D721Med (cell line): ENCODE data around the gene COBL.

ENCODE experiments used
- DNase-seq: peaks from one replicate; pipeline ENCODE4 v3.0.0; 2011; ENCODE audit warnings: low spot score; ENCODE audit not compliant: insufficient read length
- FAIRE-seq: peaks from 2 replicates; lab custom pipeline; 2011; peaks lifted over from hg19 to GRCh38; lab: Jason Lieb, UNC
- TF ChIP-seq, protein P1 (sequence below): IDR thresholded peaks from 2 replicates; pipeline ENCODE4 v1.5.1; 2012; ENCODE audit warnings: mild to moderate bottlenecking, control low read depth; ENCODE audit not compliant: insufficient read depth; ENCODE audit errors: missing control alignments

COBL gene

DNA sequence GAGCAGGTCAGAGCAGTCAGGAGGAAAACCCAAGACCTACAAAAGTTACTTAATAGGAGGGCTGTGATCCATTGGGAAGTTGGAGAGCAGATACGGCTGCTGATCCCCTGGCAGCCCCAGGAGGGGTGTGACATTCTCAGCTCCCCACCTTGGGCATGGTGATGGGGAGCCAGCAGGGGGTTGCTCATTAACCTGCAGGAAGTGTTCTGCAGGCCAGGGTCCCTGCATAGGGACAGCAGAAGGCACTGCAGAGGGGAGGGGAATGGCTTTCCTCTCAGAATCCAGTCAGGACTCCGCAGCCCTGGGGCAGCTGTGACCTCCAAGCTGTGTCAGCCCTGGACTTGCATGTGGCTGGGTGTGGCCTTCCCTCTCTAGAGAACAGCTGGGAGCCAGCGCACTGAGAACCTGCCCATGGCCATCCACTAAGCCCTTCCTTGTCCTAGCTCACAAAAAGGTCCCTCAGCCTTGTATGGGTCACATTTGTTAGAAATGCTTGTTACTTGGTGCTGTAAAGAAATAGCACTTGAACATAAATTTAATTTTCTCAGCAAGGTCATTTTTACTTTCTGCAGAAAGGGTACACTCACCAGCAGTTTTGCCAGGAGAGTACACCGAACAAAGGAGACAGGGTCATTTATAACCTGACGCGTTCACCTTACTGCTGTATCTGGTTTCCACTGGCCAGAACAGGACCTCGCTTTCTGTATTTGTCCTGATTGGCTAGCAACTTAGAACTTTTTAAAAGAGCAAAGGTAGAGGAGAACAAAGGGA, 169.6 kb downstream of the COBL start:
- no peak for FAIRE-seq
- no peak for DNase-seq
- TF ChIP-seq, protein P1, sequence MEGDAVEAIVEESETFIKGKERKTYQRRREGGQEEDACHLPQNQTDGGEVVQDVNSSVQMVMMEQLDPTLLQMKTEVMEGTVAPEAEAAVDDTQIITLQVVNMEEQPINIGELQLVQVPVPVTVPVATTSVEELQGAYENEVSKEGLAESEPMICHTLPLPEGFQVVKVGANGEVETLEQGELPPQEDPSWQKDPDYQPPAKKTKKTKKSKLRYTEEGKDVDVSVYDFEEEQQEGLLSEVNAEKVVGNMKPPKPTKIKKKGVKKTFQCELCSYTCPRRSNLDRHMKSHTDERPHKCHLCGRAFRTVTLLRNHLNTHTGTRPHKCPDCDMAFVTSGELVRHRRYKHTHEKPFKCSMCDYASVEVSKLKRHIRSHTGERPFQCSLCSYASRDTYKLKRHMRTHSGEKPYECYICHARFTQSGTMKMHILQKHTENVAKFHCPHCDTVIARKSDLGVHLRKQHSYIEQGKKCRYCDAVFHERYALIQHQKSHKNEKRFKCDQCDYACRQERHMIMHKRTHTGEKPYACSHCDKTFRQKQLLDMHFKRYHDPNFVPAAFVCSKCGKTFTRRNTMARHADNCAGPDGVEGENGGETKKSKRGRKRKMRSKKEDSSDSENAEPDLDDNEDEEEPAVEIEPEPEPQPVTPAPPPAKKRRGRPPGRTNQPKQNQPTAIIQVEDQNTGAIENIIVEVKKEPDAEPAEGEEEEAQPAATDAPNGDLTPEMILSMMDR, result no peak

- DNase-seq, result no peak
- FAIRE-seq, result no peak
- TF ChIP-seq, protein P1, result no peak
These were observed 172.4 kb downstream of the COBL start for GRCh38 chr7:51144178-51144577.

DNA sequence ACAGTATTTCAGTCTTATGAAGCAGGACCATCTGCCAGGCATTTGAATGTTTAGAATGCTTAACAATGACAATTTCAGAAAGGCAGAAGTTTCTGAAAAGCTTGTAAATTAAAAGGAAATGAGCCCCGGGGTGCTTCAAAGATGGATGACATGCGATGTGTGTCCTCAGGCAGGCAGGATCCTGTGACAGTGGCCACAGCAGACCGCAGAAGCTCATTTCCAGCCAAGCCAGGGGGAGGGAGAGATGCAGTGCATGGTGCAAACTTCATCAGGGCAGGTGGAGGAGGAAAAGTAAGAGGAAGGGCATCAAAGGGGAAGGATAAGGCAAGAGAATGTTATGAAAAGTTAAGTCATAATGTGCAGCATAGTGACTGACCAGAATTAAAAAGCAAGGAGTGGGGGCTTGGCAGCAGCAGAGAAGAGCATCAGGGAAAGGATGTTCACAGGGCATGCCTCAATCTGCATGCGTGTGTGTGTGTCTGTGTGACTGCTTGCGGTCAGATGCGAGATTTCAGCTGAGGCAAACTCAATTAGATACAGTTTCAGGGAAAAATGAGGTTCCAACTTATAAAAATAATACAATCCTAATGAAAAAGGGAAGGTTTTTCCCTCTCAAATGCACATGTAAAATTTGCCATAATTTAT, 173.7 kb downstream of the COBL start:
- TF ChIP-seq, protein P1, result no peak
- FAIRE-seq (no peak), DNase-seq (no peak)

DNA sequence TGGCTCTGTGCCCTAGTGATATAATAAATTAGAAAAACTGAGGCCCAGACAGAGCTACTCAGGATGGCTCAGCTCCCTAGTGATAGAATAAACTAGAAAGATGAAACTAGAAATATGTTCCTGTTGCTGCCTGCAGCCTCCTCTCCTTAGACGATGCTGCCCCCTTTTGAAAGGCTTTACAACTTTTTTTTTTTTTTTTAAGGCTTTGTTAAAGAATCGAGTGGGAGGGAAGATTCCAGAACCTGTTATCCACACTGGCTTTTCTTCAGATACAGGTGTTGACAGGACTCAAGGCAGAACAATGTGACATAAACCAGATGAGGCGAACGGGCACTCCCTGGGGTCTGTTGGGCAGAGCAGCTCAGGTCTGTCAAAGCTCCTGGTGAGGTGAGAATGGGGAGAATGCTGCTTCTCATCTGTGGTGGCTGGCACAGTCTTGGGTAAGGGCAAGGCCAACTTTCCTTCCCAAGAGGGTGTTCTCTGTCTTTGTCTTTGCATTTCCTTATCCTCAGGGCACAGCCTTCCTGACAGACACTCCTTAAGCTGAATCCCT, 175.1 kb downstream of the COBL start:
- FAIRE-seq, result no peak
- TF ChIP-seq, protein P1, result peak; percentile 48
- DNase-seq, result no peak

DNA sequence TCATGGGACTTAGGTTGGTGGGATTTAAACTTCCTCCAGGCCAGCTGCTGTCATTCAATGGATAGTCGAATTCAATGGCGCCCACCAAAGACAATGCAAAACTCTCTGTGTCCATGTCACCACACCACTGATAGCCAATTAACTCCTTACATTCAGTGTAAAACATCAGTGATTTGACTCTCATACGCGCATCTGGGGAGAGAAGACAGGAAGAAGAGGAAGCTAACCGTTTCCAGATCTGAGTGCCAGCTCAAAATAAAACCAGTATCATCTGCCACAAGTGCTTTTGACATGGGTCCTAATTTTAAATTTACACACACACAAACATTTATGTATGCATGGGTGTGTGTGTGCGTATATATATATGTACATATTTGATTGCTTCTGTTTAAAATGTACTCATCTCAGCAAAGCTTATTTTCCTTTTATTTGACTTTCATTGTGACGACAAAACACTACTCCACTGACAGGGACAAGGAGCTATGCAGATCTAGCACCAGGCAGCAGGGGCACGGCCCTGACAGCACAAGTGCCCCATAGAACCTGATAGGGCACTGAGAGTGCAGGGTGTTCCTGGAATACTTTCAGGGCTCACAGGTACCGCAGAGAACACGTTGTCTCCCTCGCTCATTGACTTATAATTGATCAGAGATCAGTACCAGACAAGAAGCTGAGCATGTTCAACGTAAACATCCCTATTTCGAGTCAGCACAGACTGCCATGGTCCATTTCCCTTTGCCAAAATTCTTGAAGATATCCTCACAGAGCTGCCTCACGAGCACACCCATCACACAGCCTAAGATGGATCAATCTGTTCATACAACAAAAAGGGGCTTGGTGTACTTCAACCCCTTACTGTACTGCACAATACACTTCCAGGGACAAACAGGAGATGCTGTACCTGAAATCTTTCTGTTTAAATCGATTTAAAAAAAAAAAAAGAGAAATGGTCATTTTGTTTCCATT, 176.1 kb downstream of the COBL start:
- FAIRE-seq (no peak), DNase-seq (no peak)
- TF ChIP-seq, protein P1, result no peak

DNA sequence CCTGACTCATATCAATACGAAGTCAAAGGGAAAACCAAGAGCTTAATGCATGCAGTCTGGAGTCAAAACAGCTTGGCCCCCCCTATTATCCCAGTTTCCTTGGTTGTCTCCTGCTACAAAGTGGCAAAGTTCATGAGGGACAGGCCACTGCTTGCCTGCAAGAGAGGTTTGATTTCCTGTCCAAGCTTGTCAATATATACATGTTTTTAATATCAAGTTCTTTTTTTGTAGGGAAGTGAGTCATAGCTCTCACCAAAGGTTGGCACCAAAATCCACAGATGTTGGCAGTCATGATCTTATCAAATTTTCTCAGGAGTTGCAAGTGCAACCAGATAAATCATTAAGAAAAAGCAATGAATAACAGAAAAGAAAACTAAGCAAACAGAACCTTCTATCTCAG, 176.8 kb downstream of the COBL start:
- FAIRE-seq, result no peak
- DNase-seq, result no peak
- TF ChIP-seq, protein P1, result no peak
